Stimulated activated CD4-positive, alpha-beta T cell treated with anti-CD3 and anti-CD28 coated beads, Interleukin-4, amount 100 ng/mL, for 1 hour (primary cell): ENCODE data around the gene SRPX.

Experiments
- DNase-seq: peaks from one replicate; pipeline ENCODE4 v3.0.0-alpha.2; 2020

SRPX gene

GRCh38 chrX:38206542-38206941 is 14.1 kb downstream of the SRPX start:
- no peak for DNase-seq

GRCh38 chrX:38206036-38206435 is 14.6 kb downstream of the SRPX start:
- no peak for DNase-seq

GRCh38 chrX:38205039-38205438 is 15.6 kb downstream of the SRPX start:
- no peak for DNase-seq

GRCh38 chrX:38192007-38192810 is 28.5 kb downstream of the SRPX start:
- no peak for DNase-seq

- DNase-seq = no peak
Observed at GRCh38 chrX:38189431-38190250, 31.0 kb downstream of the SRPX start.

GRCh38 chrX:38183596-38183995 is 37.1 kb downstream of the SRPX start:
- no peak for DNase-seq

- no peak for DNase-seq
Observed at GRCh38 chrX:38181357-38181756, 39.3 kb downstream of the SRPX start.

- DNase-seq = no peak
Observed at GRCh38 chrX:38178396-38178795, 42.3 kb downstream of the SRPX start.

GRCh38 chrX:38175139-38175538 is 45.5 kb downstream of the SRPX start:
- no peak for DNase-seq

- DNase-seq = no peak
Observed at GRCh38 chrX:38172596-38172995, 48.1 kb downstream of the SRPX start.

- DNase-seq = no peak
Observed at GRCh38 chrX:38170556-38170955, 50.1 kb downstream of the SRPX start.

- no peak for DNase-seq
Observed at GRCh38 chrX:38166478-38167083, 54.1 kb downstream of the SRPX start.

- no peak for DNase-seq
Observed at GRCh38 chrX:38165023-38165422, 55.6 kb downstream of the SRPX start.

GRCh38 chrX:38163193-38163592 is 57.5 kb downstream of the SRPX start:
- DNase-seq = no peak

GRCh38 chrX:38156838-38157237 is 63.8 kb downstream of the SRPX start:
- no peak for DNase-seq

- no peak for DNase-seq
Observed at GRCh38 chrX:38154818-38155217, 65.9 kb downstream of the SRPX start.

- no peak for DNase-seq
Observed at GRCh38 chrX:38154340-38154739, 66.3 kb downstream of the SRPX start.

- no peak for DNase-seq
Observed at GRCh38 chrX:38151441-38151840, 69.2 kb downstream of the SRPX start.

GRCh38 chrX:38150993-38151392 is 69.7 kb downstream of the SRPX start:
- no peak for DNase-seq

GRCh38 chrX:38149016-38149415 is 71.7 kb downstream of the SRPX start:
- DNase-seq = no peak

GRCh38 chrX:38142610-38143009 is 78.1 kb downstream of the SRPX start:
- DNase-seq = no peak

GRCh38 chrX:38138900-38139299 is 81.8 kb downstream of the SRPX start:
- DNase-seq = no peak

GRCh38 chrX:38138157-38138891 is 82.3 kb downstream of the SRPX start:
- DNase-seq = no peak
